Progenitor cell of endocrine pancreas (in vitro differentiated cells): ENCODE data around the gene JAK1. TPM values are rescaled to one million over a fixed set of nuclear protein-coding genes. Genes with fewer than 3 reads are reported as not detected.

Experiments used
- DNase-seq: peaks from one replicate; pipeline ENCODE4 v3.0.0; 2021; ENCODE audit warnings: low spot score; ENCODE audit not compliant: unreplicated experiment
- H3K27ac Mint-ChIP-seq: 2 replicates; pipeline ENCODE4 v1.8.0; 2021; ENCODE audit warnings: mild to moderate bottlenecking, moderate library complexity, mixed read lengths
- H3K27me3 Mint-ChIP-seq: 2 replicates; pipeline ENCODE4 v1.8.0; 2021; ENCODE audit warnings: mixed read lengths
- H3K36me3 Mint-ChIP-seq: 2 replicates; pipeline ENCODE4 v1.8.0; 2022; ENCODE audit warnings: mixed read lengths; ENCODE audit not compliant: insufficient read depth
- H3K4me1 Mint-ChIP-seq: 2 replicates; pipeline ENCODE4 v1.8.0; 2021; ENCODE audit warnings: low read depth, mixed read lengths
- H3K4me3 Mint-ChIP-seq: 2 replicates; pipeline ENCODE4 v1.8.0; 2021; ENCODE audit warnings: low read depth, mild to moderate bottlenecking, moderate library complexity, mixed read lengths
- H3K9me3 Mint-ChIP-seq: 2 replicates; pipeline ENCODE4 v1.8.0; 2021; ENCODE audit warnings: low read depth, mixed read lengths
- total RNA-seq: library from RNA; stranded (reverse); gene quantifications from 2 replicates; pipeline ENCODE4 v1.2.1, GENCODE V29; 2021
- TF ChIP-seq, protein P1 (sequence below): fragments of 200-600 bp; sonication (generic); IDR thresholded peaks from one replicate; pipeline ENCODE4 v1.5.0; 2021; ENCODE audit warnings: antibody characterized with exemption, mild to moderate bottlenecking; ENCODE audit not compliant: unreplicated experiment

The JAK1 gene
- total RNA-seq, 1 donor from 2014 or later = 32.5 TPM

DNA sequence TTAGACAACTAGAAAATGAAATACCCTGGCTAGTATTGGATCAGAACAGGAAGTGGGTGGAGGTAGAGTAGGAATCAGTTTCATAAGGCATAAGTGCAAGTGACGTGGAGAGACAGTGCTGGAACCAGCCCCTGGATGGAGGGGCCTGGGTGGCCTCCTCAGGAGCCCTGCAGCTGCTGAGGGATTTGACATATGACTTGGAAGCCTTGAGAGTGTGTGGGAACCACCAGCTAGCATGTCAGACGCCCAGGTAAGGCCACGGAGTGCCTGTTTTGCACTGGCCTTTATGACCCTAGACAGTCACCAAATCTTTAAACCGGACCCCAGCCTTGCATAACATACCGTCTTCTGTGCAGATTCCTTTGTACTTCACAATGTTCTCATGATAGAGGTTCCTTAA, 127.1 kb downstream of the JAK1 start:
- Mint-ChIP-seq H3K4me1 (peaks cover 3% of the 10 kb centered on the region), H3K27ac (peak overlapping the region; percentile 56), H3K9me3 (no peaks in the 10 kb centered on the region), H3K36me3 (peaks cover 26% of the 10 kb centered on the region), H3K4me3 (no peak overlapping the region), H3K27me3 (no peaks in the 10 kb centered on the region)
- DNase-seq = no peak
- TF ChIP-seq, protein P1, sequence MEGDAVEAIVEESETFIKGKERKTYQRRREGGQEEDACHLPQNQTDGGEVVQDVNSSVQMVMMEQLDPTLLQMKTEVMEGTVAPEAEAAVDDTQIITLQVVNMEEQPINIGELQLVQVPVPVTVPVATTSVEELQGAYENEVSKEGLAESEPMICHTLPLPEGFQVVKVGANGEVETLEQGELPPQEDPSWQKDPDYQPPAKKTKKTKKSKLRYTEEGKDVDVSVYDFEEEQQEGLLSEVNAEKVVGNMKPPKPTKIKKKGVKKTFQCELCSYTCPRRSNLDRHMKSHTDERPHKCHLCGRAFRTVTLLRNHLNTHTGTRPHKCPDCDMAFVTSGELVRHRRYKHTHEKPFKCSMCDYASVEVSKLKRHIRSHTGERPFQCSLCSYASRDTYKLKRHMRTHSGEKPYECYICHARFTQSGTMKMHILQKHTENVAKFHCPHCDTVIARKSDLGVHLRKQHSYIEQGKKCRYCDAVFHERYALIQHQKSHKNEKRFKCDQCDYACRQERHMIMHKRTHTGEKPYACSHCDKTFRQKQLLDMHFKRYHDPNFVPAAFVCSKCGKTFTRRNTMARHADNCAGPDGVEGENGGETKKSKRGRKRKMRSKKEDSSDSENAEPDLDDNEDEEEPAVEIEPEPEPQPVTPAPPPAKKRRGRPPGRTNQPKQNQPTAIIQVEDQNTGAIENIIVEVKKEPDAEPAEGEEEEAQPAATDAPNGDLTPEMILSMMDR = no peak

DNA sequence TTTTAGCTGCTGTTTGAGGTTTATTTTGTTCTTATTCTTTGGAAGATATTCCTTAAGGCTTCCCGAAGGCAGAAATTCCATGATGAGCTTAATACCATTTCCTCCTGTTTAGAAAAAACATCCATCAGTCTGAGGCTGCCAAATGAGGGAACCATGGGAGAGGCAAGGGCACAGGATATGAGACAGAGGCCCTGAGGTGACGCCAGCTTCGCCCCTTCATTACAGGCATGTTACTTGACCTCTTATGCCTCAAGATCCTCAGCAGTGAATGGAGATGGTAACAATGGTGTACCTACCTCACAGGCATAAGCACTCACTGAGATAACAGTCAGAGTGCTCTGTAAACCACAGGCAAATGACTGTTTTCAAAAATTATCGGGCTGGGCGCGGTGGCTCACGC, 127.9 kb downstream of the JAK1 start:
- peaks cover 24% of the 10 kb centered on the region for H3K36me3 Mint-ChIP-seq
- no peak overlapping the region for H3K27ac Mint-ChIP-seq
- H3K27me3 Mint-ChIP-seq = no peaks in the 10 kb centered on the region
- H3K9me3 Mint-ChIP-seq = no peaks in the 10 kb centered on the region
- TF ChIP-seq, protein P1 = no peak
- no peak overlapping the region for H3K4me3 Mint-ChIP-seq
- peaks cover 3% of the 10 kb centered on the region for H3K4me1 Mint-ChIP-seq
- DNase-seq = no peak

DNA sequence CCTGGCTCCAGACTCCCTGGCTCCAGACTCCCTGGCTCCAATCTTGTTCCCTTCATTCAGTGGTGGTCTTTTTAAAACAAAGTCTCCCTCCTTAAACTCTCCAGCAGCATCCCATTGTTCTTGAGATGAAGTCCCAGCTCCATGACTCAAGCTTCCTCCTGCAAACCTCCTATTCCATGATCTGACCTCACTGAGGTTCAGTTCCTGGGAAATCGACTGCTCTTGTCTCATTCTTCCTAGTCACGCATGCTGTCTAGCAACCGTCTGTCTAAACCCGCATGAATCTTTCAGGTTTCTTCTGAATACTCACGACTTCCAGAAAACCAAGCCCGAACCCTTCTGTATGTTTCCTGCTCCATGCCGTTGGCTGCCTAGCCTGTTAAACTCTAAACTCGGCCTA, 129.5 kb downstream of the JAK1 start:
- no peaks in the 10 kb centered on the region for H3K9me3 Mint-ChIP-seq
- peak overlapping the region; percentile 10 for H3K27ac Mint-ChIP-seq
- peaks cover 3% of the 10 kb centered on the region for H3K4me1 Mint-ChIP-seq
- H3K4me3 Mint-ChIP-seq = no peak overlapping the region
- TF ChIP-seq, protein P1 = no peak
- H3K36me3 Mint-ChIP-seq = peaks cover 26% of the 10 kb centered on the region
- no peak for DNase-seq
- H3K27me3 Mint-ChIP-seq = no peaks in the 10 kb centered on the region

DNA sequence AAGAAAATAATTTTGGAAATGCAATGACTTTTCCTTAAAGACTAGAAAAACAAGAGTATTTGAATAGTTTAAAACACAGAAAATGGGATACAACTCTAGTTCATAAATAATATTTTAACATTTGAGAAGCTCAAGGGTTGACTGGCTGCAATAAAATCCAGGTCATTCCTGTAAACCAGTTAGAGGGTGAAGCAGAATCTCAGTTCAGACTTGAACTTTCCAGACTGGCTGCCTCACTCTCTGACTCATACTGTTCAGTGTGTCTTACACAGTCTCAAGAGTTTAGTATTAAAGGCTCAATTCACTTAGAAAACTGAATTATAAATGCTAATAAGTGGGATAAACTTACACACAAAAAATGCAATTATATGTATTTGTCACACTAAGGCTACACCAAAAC, 131.6 kb downstream of the JAK1 start:
- Mint-ChIP-seq H3K9me3 (no peaks in the 10 kb centered on the region), H3K27me3 (no peaks in the 10 kb centered on the region), H3K4me1 (peaks cover 1% of the 10 kb centered on the region), H3K36me3 (peaks cover 25% of the 10 kb centered on the region), H3K27ac (no peak overlapping the region), H3K4me3 (no peak overlapping the region)
- DNase-seq = no peak
- TF ChIP-seq, protein P1 = no peak

DNA sequence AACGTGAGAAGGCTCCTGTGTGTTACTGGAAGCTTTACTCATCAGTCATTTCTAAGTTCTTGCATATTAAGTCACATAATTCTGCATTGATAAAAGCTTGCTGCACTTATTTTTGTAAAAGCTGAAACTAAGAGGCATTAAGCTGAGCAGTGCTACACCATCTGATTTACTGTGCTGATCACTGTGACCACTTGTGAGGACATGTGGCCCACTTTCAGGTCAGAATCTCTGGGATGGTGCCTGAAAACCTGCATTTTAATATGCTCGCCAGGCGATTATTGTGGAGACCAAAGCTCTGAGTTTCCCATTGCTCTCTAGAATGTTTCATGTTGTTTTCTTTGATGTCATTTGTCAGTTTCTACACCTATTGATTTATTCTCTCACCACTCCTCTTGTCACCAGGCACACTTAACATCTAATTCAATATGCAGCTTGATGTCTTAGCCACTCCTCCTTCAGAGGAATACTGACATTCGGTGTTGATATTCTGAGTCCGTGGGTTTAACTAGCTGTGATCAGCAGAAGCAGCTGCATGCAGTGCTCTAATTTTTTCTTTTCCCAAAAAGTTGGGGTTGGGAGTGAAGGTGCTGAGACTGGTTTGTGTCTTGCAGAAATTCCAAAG, 136.2 kb downstream of the JAK1 start:
- DNase-seq = no peak
- H3K27ac Mint-ChIP-seq = peak overlapping the region; percentile 25
- no peaks in the 10 kb centered on the region for H3K27me3 Mint-ChIP-seq
- peaks cover 7% of the 10 kb centered on the region for H3K36me3 Mint-ChIP-seq
- H3K4me1 Mint-ChIP-seq = peaks cover 1% of the 10 kb centered on the region
- TF ChIP-seq, protein P1 = no peak
- H3K4me3 Mint-ChIP-seq = no peak overlapping the region
- H3K9me3 Mint-ChIP-seq = no peaks in the 10 kb centered on the region
